ENCODE results near the gene ZNF362.
A peak's percentile ranks its signal among the peaks of the same experiment; 100 is the strongest.

ZNF362 gene

GRCh38 chr1:33255347-33256220, 708 bp upstream of the ZNF362 start (continued):
- TF ChIP-seq ZNF768 (tag by site-specific recombination; IDR thresholded peaks at IDR 0.05) (no peak), FEZF1 (tag by site-specific recombination; IDR thresholded peaks at IDR 0.05) (no peak), KLF17 (tag by site-specific recombination; IDR thresholded peaks at IDR 0.05) (no peak), ZNF394 (tag by site-specific recombination; IDR thresholded peaks at IDR 0.05; ENCODE audit: borderline replicate concordance) (no peak), SALL2 (tag by site-specific recombination; IDR thresholded peaks at IDR 0.05; ENCODE audit: borderline replicate concordance) (no peak), ZIC2 (tag by site-specific recombination; IDR thresholded peaks at IDR 0.05) (no peak), ZFP3 (tag by site-specific recombination; IDR thresholded peaks at IDR 0.05; ENCODE audit: low read depth) (no peak), PRDM4 (tag by site-specific recombination; IDR thresholded peaks at IDR 0.05) (no peak), ZNF335 (tag by site-specific recombination; conservative IDR thresholded peaks at IDR 0.05) (peak; percentile 56), TRIM28 (IDR thresholded peaks at IDR 0.05; ENCODE audit: borderline replicate concordance, low read length) (0 out of 2 replicates have a peak, but pooled peaks have one; percentile 47), REPIN1 (tag by site-specific recombination; IDR thresholded peaks at IDR 0.05; ENCODE audit: low read depth) (no peak), HOXA7 (CRISPR knock-in tag; IDR thresholded peaks at IDR 0.05; ENCODE audit: borderline replicate concordance) (no peak), ZNF558 (tag by site-specific recombination; IDR thresholded peaks at IDR 0.05) (no peak), ZNF664 (tag by site-specific recombination; IDR thresholded peaks at IDR 0.05) (no peak), ZBTB49 (tag by site-specific recombination; IDR thresholded peaks at IDR 0.05; ENCODE audit: low read depth) (no peak), ZNF677 (tag by site-specific recombination; IDR thresholded peaks at IDR 0.05) (no peak), ZNF174 (tag by site-specific recombination; IDR thresholded peaks at IDR 0.05) (no peak), REST (tag by site-specific recombination; IDR thresholded peaks at IDR 0.05) (no peak), ZNF580 (tag by site-specific recombination; IDR thresholded peaks at IDR 0.05) (no peak), SCRT2 (tag by site-specific recombination; IDR thresholded peaks at IDR 0.05) (no peak), ZNF280C (tag by site-specific recombination; IDR thresholded peaks at IDR 0.05) (no peak), HOXD13 (CRISPR knock-in tag; IDR thresholded peaks at IDR 0.05; ENCODE audit: borderline replicate concordance) (no peak), MZF1 (tag by site-specific recombination; IDR thresholded peaks at IDR 0.05; ENCODE audit: borderline replicate concordance) (no peak), ZNF48 (tag by site-specific recombination; IDR thresholded peaks at IDR 0.05) (no peak), ZNF184 (tag by site-specific recombination; IDR thresholded peaks at IDR 0.05) (no peak), ZFP41 (tag by site-specific recombination; IDR thresholded peaks at IDR 0.05; ENCODE audit: borderline replicate concordance) (no peak), ZNF37A (tag by site-specific recombination; IDR thresholded peaks at IDR 0.05) (no peak), ZNF596 (tag by site-specific recombination; IDR thresholded peaks at IDR 0.05) (no peak)

Measured in HEK293 (cell line).